Measurements from ENCODE around the gene DACH1. TPM values are rescaled to one million over a fixed set of nuclear protein-coding genes. Genes with fewer than 3 reads are reported as not detected.

The DACH1 gene
- total and polyA plus RNA-seq, 2 of the 8 experiments (the other 6 are each of a cell fraction or from before 2014, with no cell fraction given), result 0.12 to 0.67 TPM

GRCh38 chr13:71517004-71517403, 350.0 kb downstream of the DACH1 start:
- 89% methylated on average over 2 of the region's 2 CpGs; no CpG with 5 or more reads in 1 of the 2 experiments for WGBS, 2 experiments (ENCODE audit: extremely low coverage in 1 of 2, insufficient coverage in 1 of 2, insufficient read length in 1 of 2, insufficient replicate concordance in 2 of 2, low coverage in 1 of 2, low lambda C conversion rate in 2 of 2, missing lambda C conversion rate in 1 of 2)

More at GRCh38 chr13:71517004-71517403, 350.0 kb downstream of the DACH1 start:
- Histone ChIP-seq H2BK15ac (ENCODE audit: low read length) (no peak overlapping the region), H3K27ac (ENCODE audit: low read depth, low read length) (no peak overlapping the region), H3K79me2 (ENCODE audit: control insufficient read depth in 1 of 2, insufficient read depth in 2 of 2, low read length in 2 of 2) (no peaks in the 10 kb centered on the region), H2BK120ac (replicated peaks; ENCODE audit: low read depth, low read length) (no peak overlapping the region), H4K91ac (replicated peaks; ENCODE audit: insufficient read length, low read length) (no peak overlapping the region), H3K27me3 (replicated peaks in 1 of 4; ENCODE audit: control insufficient read depth in 3 of 4, extremely low read depth in 1 of 4, insufficient read depth in 3 of 4, low read length in 3 of 4) (no peaks in the 10 kb centered on the region), H3K4me1 (replicated peaks in 1 of 4; ENCODE audit: control insufficient read depth in 3 of 4, insufficient read depth in 4 of 4, low read length in 3 of 4) (no peaks in the 10 kb centered on the region), H4K20me1 (replicated peaks in 1 of 2; ENCODE audit: control insufficient read depth in 1 of 2, insufficient read depth in 2 of 2, low read length in 2 of 2) (no peaks in the 10 kb centered on the region), H2BK12ac (ENCODE audit: low read depth, low read length) (no peak overlapping the region), H3K4ac (replicated peaks; ENCODE audit: insufficient read length, low read depth, low read length) (no peak overlapping the region), H3K14ac (ENCODE audit: insufficient read length) (no peak overlapping the region), H2BK5ac (ENCODE audit: low read depth, low read length) (no peak overlapping the region), H3K18ac (ENCODE audit: extremely low read depth, low read length) (no peak overlapping the region), H3K4me2 (ENCODE audit: insufficient read depth in 1 of 2, low read depth in 2 of 2, low read length in 2 of 2) (no peak overlapping the region), H4K8ac (ENCODE audit: extremely low read depth, insufficient read depth, low read length) (no peak overlapping the region), H2BK20ac (ENCODE audit: low read length) (no peak overlapping the region), H3K56ac (replicated peaks; ENCODE audit: insufficient read length, low read depth, low read length) (no peak overlapping the region), H3K23me2 (ENCODE audit: low read depth, low read length) (no peaks in the 10 kb centered on the region), H2AFZ (ENCODE audit: low read length) (no peak overlapping the region), H4K5ac (ENCODE audit: insufficient read length, low read depth, low read length) (no peak overlapping the region), H3K4me3 (ENCODE audit: extremely low read depth in 1 of 4, insufficient read depth in 2 of 4, low read depth in 3 of 4, low read length in 4 of 4) (no peak overlapping the region), H3K9me3 (ENCODE audit: insufficient read depth in 2 of 2, low read depth in 1 of 2, low read length in 1 of 2) (no peaks in the 10 kb centered on the region), H3K9ac (replicated peaks in 1 of 4; ENCODE audit: extremely low read depth in 1 of 4, low read depth in 3 of 4, low read length in 3 of 4) (no peak overlapping the region), H3K23ac (ENCODE audit: insufficient read length) (no peak overlapping the region), H3K79me1 (ENCODE audit: low read depth, low read length) (no peaks in the 10 kb centered on the region), H3K36me3 (ENCODE audit: control insufficient read depth in 2 of 4, insufficient read depth in 4 of 4, low read length in 3 of 4) (no peaks in the 10 kb centered on the region), H2AK5ac (ENCODE audit: low read depth, low read length) (no peak overlapping the region)
- CTCF ChIA-PET (ENCODE audit: partially characterized antibody), result no interaction called here
- DNase-seq (ENCODE audit: low read depth in 1 of 2, low spot score in 2 of 2) (no peak), FAIRE-seq (no peak)
- TF ChIP-seq TEAD4 (IDR thresholded peaks at IDR 0.05; ENCODE audit: low read depth, low read length) (no peak), POLR2AphosphoS5 (IDR thresholded peaks at IDR 0.05; ENCODE audit: low read depth, low read length) (no peak), GTF2F1 (IDR thresholded peaks at IDR 0.05; ENCODE audit: borderline replicate concordance, low read depth, low read length) (no peak)
- POLR2A ChIA-PET (ENCODE audit: partially characterized antibody), result no interaction called here

All from H1 (cell line).